GM19397 (cell line): ENCODE measurements around the gene TPO.
"Not testable (repeated sequence)": the region's sequence is repeated elsewhere in the genome, so short reads cannot be mapped to it uniquely, and the experiment has no call there.

ENCODE experiments used
- ATAC-seq: cut with Tn5 transposase; IDR thresholded peaks from one replicate; pipeline ENCODE4 v1.9.1; 2021; ENCODE audit warnings: mild to moderate bottlenecking, moderate library complexity; ENCODE audit not compliant: unreplicated experiment

The TPO gene

DNA sequence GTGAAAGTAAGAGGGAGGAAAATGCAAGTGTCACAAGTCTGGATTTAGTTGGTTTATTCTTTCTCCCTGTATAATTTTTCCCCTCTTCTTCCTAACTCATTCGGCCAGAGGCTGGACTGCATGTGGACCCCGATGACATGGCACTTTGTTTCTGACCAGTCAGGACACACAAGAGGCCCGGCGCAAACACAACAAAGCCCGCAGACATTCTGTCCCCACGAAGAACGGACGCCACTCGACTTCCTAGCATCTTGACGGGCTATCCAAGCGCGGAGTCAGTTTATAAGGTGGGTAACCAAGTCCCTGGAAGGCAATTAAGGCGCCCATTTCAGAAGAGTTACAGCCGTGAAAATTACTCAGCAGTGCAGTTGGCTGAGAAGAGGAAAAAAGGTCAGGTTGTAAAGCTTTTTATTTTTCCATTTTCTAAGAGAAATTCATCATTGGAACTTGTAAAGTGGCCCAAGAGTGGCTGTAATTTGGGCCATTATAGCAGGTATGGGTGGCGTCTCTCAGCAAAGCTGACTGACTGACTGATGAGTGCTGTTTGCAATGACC lies at the start of gene TPO:
TSS of gene TPO (plus strand) at position 308 of the 555 bp plus-strand sequence. CDS start 946 bp downstream, outside the sequence.
- no peak for ATAC-seq

DNA sequence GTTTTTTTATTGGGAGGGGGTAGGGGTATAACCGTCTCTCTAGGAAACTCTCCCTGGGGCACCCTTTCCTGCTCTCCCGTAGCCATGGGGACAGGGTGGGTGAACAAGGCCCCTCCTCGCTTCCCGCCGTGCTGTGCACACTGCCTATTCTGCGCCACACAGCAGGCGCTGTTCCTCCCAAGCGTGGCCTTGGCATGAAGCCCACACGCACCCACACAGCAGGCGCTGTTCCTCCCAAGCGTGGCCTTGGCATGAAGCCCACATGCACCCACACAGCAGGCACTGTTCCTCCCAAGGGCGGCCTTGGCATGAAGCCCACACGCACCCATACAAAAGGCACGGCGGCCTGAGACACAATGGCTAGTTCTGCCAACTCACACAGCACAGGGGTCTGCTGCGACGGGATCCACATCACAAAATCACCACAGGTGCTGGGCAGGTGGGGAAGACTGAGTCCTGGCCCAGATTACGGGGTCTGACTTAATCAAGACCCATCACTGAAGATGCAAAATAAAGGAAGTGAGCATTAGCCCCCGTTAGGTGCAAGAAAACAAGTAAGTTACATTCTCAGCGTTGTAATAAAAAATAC lies 46.6 kb upstream of the TPO start:
- ATAC-seq = no peak

DNA sequence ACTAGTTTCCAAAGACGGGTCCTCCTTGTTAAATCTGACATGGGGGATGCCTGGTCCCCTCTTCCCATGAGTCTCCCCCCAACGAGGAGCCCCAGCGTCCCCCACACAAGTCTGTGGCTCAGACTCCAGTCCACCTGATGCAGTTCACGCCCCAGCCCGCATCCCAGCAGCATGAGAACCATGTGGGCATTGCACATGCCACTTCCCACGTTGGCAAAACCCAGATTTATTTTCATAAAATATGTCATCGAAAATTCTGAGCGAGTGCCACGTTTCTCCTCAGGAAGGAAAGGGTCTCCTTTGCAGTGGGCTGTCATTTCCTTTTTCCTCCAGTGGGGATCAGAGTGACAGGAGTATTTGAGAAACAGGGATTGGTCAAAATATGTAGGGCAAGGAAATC lies 45.7 kb upstream of the TPO start:
- no peak for ATAC-seq

DNA sequence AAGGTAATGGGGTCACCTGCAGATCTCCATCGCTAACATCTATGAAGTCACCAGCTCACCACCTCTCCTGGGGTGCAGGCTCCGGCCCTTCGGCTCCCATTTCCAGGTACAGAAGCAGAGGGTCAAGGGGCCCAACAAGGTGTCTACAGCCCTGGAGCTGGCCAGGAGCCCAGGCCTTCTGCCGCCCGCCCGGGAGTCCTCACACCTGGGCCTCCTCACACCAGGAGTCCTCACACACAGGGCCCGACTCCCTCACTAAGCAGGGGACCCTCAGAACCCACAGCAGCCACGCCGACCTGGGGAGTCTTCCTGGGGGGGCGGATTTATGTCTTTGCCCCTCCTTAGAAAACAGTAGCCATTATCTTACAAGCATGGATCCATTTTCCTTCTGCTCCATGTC lies 43.4 kb upstream of the TPO start:
- no peak for ATAC-seq

DNA sequence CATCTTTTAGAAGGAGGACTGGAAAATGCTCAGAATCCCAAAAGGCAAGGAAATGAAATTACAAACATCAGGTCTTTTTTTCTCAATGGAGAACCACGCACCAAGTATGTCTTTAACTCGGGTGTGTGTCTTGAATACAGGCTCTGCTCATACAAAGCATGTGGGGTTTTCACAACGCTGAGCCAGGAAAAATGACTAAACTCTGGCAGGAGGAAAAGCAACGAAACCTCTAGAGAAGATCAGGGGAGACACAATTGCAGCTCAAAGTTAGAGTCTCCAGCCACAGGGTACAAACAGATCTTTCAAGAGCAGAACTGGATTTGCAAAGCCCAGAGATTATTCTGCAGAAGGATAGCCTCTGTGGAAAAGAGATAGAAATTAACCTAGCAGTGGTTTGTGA lies 42.8 kb upstream of the TPO start:
- no peak for ATAC-seq

DNA sequence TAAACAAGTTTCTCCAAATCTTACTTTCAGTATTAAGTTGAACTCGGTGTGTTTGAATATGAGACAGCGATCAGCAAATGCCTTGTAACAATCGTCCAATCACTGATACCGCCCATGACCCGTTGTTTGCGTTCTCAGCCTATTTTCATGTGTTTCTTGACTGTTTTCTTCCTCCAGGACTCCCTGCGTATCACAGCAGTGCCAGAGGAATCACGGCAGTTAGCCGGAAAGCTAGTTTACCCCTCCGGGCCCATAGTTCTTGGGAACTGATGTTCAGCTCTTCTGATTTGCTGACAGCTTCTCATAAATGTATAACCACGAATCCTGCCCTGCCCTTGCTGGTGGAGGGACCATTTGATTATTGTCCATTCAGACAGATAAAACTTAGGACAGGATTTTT lies 42.2 kb upstream of the TPO start:
- no peak for ATAC-seq

DNA sequence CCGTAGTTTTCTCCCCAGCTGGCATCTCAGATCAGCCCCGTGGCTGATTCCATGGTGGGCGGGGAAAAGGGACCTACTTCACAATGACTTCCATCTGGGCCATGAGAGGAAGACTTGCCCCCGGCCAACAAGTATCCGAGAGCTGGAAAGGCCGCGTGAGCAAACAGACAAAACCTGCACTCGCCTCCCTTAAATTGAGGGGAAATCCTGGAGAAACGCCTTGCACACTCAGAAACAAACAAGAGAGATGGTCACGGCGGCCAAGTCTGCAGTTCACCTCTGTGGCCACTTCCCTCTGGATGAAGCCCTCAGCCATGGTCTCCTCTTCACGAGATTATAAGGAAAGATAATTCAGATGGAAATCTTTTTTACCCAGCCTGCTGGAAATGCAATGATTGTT lies 39.4 kb upstream of the TPO start:
- no peak for ATAC-seq

DNA sequence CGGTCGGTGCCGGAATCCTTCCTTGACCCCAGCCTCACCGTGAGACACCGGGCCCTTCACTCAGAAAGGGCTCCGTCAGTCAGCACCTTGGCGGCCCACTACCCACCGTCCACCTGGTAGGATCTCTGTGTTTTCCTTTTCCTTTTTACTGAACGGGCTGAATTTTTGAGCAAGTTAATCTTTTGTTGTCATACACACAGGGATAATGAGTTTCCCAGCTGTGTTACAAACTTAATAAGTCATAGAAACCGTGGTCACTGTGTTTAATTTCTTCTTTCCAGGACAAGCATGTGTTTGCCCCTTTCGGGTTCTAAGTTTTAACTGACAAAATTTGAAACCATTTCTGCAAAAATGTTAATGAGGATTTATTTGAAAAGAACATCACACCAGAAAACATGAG lies 39.0 kb upstream of the TPO start:
- no peak for ATAC-seq

DNA sequence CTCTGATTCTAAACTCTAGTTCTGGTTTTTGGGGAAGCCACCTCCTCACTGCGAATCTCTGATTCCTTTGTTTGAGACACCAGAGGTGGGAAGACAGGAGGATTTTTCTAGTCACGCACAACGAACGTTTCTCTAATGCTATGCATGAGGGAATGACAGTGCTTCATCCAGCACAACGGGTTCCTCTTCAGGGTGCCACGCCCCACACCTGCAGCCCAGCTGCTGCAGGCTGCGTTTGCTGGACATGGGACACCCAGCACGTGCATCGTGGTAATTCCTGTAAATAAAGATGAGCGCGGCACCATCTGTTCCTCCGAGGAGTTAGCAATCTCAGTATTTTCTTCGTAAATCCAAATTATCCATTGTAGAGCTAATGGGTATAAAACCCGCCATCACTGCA lies 37.5 kb upstream of the TPO start:
- no peak for ATAC-seq

DNA sequence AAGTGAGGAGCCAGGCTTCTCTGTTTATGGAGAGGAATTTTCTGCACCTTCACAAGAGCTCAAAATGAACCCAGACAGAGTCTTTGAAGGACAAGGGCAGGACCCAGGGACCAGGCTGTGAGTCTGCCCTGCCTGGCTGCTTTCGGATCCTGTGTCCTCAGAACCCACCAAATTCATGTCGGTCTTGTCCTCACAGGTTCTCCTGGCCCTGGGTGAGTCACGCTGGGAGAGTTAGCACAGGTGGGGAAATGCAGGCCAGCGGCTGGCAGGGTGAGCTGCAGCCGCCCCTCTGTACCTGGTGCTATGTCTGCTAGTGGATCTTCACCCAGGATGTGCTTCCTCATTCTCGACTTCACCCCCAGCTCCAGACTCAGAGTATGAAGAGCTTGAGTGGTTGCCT lies 35.8 kb upstream of the TPO start:
- ATAC-seq = no peak

DNA sequence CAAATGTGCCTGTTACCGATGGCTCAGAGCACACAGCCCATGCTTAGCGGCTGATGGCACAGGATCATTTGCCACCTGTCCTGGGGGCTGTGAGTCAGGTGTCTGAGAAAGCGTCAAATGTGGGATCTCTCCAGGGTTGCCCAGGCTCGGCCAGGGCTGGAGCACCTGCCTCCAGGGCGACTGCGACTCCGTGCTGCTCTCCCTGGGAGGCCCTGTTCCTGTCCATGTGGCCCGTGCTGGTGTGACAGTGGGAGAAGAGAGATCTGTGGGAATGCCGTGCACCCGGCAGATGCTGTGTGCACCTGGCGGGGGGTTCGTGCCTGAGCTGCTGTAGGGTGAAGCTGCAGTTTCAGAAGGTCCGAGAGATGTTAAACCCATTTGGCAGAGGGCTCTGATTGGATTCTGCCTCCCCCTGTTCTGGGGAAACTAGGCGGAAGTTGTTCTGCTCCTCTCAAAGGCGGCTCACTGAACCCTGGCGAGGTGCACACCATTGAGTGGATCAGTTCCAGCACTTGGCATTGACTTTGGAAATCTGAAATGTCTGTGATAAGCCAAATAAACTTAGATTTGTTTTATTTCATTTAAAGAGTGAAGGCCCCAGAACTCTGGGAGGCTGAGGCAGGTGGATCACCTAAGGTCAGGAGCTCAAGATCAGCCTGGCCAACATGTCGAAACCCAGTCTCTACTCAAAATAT lies 34.7 kb upstream of the TPO start:
- ATAC-seq = no peak

DNA sequence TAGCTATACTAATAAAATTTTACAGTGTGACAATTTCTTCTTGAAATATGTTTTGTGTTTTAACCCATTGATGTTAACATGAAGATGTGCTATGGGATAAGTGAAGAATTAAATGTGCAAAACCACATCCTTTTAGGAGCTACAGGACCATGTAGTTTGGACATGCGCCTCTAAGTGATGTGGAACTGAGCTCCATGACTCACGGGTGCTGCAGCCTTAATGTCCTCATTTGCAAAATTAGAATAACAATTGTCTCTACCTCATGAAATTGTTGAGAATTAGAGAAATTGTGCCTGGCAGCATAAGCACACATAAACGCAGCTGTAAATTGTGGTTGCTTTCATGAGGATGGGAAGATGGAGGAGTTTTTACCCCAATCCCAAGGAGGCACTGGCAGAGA lies 31.6 kb upstream of the TPO start:
- ATAC-seq = no peak

DNA sequence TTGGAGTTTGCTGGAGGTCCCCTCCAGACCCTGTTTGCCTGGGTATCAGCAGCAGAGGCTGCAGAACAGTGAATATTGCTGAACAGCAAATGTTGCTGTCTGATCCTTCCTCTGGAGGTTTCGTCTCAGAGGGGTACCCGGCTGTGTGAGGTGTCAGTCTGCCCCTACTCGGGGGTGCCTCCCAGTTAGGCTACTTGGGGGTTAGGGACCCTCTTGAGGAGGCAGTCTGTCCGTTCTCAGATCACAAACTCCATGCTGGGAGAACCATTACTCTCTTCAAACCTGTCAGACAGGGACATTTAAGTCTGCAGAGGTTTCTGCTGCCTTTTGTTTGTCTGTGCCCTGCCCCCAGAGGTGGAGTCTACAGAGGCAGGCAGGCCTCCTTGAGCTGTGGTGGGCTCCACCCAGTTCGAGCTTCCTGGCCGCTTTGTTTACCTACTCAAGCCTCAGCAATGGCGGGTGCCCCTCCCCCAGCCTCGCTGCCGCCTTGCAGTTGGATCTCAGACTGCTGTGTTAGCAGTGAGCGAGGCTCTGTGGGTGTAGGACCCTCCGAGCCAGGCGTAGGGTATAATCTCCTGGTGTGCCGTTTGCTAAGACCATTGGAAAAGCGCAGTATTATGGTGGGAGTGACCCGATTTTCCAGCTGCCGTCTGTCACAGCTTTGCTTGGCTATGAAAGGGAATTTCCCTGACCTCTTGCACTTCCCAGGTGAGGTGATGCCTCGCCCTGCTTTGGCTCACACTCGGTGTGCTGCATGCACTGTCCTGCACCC lies 25.1 kb upstream of the TPO start:
- not testable (repeated sequence) for ATAC-seq

DNA sequence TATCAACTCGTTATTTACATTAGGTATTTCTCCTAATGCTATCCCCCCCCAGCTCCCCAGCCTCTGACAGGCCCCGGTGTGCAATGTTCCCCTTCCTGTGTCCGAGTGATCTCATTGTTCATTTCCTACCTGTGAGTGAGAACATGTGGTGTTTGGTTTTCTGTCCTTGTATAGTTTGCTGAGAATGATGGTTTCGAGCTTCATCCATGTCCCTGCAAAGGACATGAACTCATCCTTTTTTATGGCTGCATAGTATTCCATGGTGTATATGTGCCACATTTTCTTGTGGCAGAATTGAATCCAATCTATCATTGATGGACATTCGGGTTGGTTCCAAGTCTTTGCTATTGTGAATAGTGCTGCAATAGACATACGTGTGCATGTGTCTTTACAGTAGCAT lies 23.1 kb upstream of the TPO start:
- ATAC-seq = not testable (repeated sequence)

DNA sequence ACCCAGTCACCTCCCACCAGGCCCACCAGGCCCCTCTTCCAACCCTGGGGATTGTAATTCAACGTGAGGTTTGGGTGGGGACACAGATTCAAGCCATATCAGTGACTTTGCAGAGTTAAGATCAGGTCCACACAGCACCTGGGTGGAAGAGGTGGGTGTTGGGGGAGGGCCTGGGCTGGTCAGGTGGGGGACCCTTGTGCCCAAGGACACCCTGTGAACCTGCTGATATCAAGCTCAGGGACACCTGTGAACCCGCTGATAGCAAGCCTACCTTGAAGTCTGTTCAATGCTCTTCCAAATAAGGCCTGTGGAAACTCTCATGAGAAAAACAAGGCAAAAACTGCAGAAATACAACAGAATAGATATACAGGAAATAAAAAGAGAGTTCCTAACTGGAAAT lies 19.9 kb upstream of the TPO start:
- no peak for ATAC-seq

DNA sequence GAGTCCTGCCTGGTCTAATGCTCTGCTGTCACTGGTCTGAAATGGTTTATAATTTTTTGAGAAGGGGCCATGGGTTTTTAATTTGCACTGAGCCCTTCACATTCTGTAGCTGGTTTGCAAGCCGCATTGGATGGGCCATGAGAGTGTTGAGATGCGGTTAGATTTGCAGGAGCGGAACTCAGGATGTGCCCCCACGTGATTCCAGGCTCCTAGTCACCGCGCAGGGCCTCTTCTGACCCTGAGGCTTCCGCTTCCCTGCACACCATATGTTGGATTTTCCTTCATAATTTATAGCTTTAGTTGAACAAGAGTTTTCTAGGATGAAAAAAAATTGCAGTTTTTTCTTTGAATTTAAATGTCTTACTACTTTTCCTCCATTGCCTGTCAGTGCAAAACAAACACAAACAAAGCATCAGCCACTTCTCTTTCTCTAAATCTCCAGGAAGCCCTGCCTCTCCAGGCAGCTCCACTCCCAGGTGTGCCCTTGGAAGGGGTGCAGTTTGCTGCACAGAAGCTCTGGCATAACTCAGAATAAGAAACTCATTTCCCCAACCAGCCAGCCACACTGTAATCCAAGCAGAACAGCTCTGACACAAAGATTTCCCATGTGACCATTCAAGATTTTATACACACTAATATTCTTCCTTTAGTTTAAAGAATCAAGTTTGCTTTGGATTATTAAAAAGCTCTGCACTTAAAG lies 18.4 kb upstream of the TPO start:
- no peak for ATAC-seq

DNA sequence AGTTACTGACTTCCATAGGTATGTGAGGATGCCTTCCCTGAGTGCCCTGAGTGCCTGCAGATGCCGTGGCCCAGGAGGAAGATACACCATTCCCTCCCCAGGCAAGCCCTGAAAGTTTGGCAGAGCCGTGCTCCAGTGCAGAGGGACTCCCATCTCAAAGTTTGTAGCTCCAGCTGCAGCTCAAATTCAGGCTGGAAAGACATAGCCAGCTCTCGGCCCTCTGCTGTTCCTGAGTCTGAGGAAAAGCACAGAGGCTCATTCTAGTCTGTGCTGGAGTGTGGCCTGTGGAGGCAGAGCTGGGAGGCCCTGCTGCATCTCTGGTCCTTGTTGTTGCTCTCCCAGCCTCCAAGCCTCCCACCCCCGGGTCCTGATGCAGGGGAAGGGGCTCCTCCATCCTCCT lies 15.9 kb upstream of the TPO start:
- ATAC-seq = no peak

DNA sequence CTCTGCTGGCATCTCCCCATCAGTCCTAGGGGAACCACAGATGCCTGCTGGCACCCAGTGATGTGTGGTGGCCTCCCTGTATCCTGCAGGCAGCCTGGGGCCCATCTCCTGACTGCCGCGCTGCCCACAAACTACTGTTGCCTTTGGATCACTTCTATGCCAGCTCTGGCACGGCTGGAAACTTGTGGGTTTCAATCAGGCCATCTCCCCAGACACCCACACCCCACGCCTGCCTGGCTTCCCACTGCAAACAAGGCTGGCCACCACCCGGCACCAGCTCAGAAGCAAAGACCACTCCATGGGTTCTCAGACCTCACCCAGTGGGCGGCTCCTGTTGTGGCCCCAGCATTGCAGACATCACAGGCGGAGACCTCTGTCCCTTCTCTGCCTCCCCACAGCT lies 15.1 kb upstream of the TPO start:
- ATAC-seq = no peak

DNA sequence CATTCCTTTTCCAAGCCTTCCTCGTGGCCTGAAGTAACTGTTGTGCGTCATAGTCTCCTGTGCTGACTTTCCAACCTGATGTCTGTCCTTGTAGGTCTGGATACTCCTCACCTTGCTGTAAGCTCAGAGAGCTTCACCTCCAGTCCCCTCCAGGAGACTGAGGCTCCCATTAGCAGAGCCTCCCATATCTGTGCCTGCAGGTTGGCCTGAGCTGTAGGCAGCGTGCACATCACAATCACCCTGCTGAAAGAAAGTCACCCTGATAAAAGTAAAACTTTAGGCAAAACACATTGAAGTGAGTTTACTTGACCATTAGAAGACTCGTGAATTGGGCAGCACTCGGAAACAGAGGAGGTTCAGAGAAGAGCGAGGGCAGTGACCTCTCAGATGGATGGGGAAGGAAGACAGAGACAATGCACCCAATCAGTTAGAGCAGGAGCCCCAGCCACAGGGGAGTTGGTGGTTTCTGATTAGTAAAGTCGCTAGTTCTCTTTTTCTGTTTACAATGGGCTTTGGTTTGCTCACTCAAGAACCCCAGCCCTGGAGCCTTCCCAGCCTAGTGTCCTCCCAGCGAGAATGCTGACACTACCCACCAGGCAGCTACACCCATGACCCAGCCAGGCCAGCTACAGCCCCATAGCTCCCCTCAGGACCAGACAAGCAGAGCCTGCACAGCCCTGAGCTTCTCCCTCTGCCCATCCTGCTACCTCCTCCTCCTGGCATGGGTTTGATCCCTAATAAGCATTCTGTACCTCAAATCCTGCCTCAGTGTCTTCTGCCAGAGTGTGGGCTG lies 12.1 kb upstream of the TPO start:
- ATAC-seq = no peak

DNA sequence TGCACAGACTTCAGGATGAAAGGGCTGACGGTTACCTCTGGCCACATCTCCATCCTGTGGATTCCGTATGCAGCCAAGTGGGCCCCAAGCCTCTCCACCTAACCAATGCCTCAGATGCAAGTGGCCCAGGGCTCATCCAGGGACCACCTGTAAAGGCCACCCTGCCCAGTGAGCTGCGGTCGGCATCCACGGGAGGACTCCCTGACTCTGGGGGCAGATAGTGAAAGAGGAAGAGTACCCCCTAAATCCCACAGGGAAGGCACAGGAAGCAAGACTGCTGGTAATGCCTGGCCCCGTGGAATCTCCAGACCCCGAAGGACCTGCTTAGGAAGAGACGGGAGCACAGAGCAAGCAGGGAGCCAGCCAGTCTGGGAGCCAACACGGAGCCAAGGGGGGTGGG lies 11.2 kb upstream of the TPO start:
- ATAC-seq = no peak

DNA sequence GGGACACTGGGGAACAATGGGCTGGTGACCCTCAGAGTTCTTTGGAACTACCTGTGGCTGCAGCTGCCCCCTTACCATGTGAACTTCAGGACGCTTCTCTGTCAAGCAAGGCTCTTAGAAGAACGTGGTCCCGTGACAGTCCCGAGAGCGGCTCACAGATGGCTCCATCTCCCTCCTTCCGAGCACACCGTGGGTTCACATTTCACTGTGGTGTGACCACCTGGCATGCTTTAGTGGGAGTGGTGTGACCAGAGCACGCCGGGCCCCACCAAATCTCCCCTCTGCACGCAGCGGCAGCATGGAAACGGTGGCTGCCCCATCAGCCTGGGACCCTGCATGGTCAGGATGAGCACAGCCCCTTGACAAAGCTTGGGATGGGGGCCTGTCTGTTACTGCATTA lies 9.7 kb upstream of the TPO start:
- no peak for ATAC-seq
